SIG-M5 (cell line): ENCODE results near the gene LMO4.

Experiments used
- DNase-seq: peaks from one replicate; lab custom pipeline; 2025; lab: John Stamatoyannopoulos, UW

The LMO4 gene

GRCh38 chr1:87362063-87362833 is 33.6 kb downstream of the LMO4 start:
- no peak for DNase-seq

GRCh38 chr1:87362834-87363426 is 34.2 kb downstream of the LMO4 start:
- DNase-seq: no peak

GRCh38 chr1:87367549-87367948 is 38.9 kb downstream of the LMO4 start:
- no peak for DNase-seq

GRCh38 chr1:87368907-87369306 is 40.2 kb downstream of the LMO4 start:
- DNase-seq: no peak

- no peak for DNase-seq
These were observed 41.2 kb downstream of the LMO4 start for GRCh38 chr1:87369736-87370478.

- DNase-seq: no peak
These were observed 41.9 kb downstream of the LMO4 start for GRCh38 chr1:87370544-87370943.

GRCh38 chr1:87379306-87379705 is 50.6 kb downstream of the LMO4 start:
- no peak for DNase-seq

- no peak for DNase-seq
These were observed 57.6 kb downstream of the LMO4 start for GRCh38 chr1:87386217-87386790.

GRCh38 chr1:87388411-87388810 is 59.7 kb downstream of the LMO4 start:
- DNase-seq: no peak

- no peak for DNase-seq
These were observed 60.3 kb downstream of the LMO4 start for GRCh38 chr1:87389011-87389410.

- DNase-seq: no peak
These were observed 60.9 kb downstream of the LMO4 start for GRCh38 chr1:87389546-87389945.

GRCh38 chr1:87392248-87393192 is 63.8 kb downstream of the LMO4 start:
- DNase-seq: no peak

GRCh38 chr1:87393445-87394085 is 64.9 kb downstream of the LMO4 start:
- DNase-seq: no peak

- no peak for DNase-seq
These were observed 65.8 kb downstream of the LMO4 start for GRCh38 chr1:87394513-87394912.

GRCh38 chr1:87394982-87395381 is 66.3 kb downstream of the LMO4 start:
- no peak for DNase-seq
